ENCODE data around the gene POU2F1.

The POU2F1 gene

GRCh38 chr1:167423684-167424619 lies 203.3 kb downstream of the POU2F1 start:
- DNase-seq (ENCODE audit: low spot score) = no peak

- DNase-seq (ENCODE audit: low spot score) = no peak
These were observed 204.8 kb downstream of the POU2F1 start for GRCh38 chr1:167425482-167425881.

- no peak for DNase-seq (ENCODE audit: low spot score)
These were observed 206.0 kb downstream of the POU2F1 start for GRCh38 chr1:167426716-167427115.

- DNase-seq (ENCODE audit: low spot score) = no peak
These were observed 207.2 kb downstream of the POU2F1 start for GRCh38 chr1:167427848-167428247.

GRCh38 chr1:167428395-167428794 lies 207.7 kb downstream of the POU2F1 start:
- DNase-seq (ENCODE audit: low spot score) = no peak

- no peak for DNase-seq (ENCODE audit: low spot score)
These were observed 208.9 kb downstream of the POU2F1 start for GRCh38 chr1:167429612-167430011.

- DNase-seq (ENCODE audit: low spot score) = no peak
These were observed 209.6 kb downstream of the POU2F1 start for GRCh38 chr1:167430134-167430848.

GRCh38 chr1:167430849-167431242 lies 210.2 kb downstream of the POU2F1 start:
- no peak for DNase-seq (ENCODE audit: low spot score)

- no peak for DNase-seq (ENCODE audit: low spot score)
These were observed 210.7 kb downstream of the POU2F1 start for GRCh38 chr1:167431261-167431908.

- no peak for DNase-seq (ENCODE audit: low spot score)
These were observed 211.4 kb downstream of the POU2F1 start for GRCh38 chr1:167431909-167432650.

GRCh38 chr1:167432780-167433179 lies 212.1 kb downstream of the POU2F1 start:
- no peak for DNase-seq (ENCODE audit: low spot score)

GRCh38 chr1:167433884-167434283 lies 213.2 kb downstream of the POU2F1 start:
- no peak for DNase-seq (ENCODE audit: low spot score)

GRCh38 chr1:167434306-167434705 lies 213.6 kb downstream of the POU2F1 start:
- DNase-seq (ENCODE audit: low spot score) = no peak

GRCh38 chr1:167435484-167435883 lies 214.8 kb downstream of the POU2F1 start:
- no peak for DNase-seq (ENCODE audit: low spot score)

GRCh38 chr1:167438171-167439138 lies 217.8 kb downstream of the POU2F1 start:
- no peak for DNase-seq (ENCODE audit: low spot score)

- no peak for DNase-seq (ENCODE audit: low spot score)
These were observed 218.8 kb downstream of the POU2F1 start for GRCh38 chr1:167439301-167439988.

GRCh38 chr1:167440345-167440744 lies 219.7 kb downstream of the POU2F1 start:
- DNase-seq (ENCODE audit: low spot score) = no peak

- DNase-seq (ENCODE audit: low spot score) = no peak
These were observed 220.1 kb downstream of the POU2F1 start for GRCh38 chr1:167440776-167441175.

GRCh38 chr1:167441222-167441621 lies 220.5 kb downstream of the POU2F1 start:
- DNase-seq (ENCODE audit: low spot score) = no peak

Measured in activated CD4-positive, alpha-beta T cell treated with anti-CD3 and anti-CD28 coated beads, Interleukin-2, Interleukin-4, amounts not matched to agents 100 ng/mL and 50 ng/mL, durations not matched to agents 16 hours and 8 hours (primary cell).